22Rv1 (cell line): ENCODE measurements around the gene MTFR2.

ENCODE experiments used
- ZFX ChIP-seq: fragments of 450-650 bp; IDR thresholded peaks from 2 replicates; pipeline ENCODE4 v1.6.1; 2017; ENCODE audit warnings: antibody characterized with exemption, borderline replicate concordance
- TF ChIP-seq, protein P1 (sequence below): fragments of 450-650 bp; IDR thresholded peaks from 2 replicates; pipeline ENCODE4 v1.5.1; 2017; ENCODE audit warnings: mild to moderate bottlenecking

DNA sequence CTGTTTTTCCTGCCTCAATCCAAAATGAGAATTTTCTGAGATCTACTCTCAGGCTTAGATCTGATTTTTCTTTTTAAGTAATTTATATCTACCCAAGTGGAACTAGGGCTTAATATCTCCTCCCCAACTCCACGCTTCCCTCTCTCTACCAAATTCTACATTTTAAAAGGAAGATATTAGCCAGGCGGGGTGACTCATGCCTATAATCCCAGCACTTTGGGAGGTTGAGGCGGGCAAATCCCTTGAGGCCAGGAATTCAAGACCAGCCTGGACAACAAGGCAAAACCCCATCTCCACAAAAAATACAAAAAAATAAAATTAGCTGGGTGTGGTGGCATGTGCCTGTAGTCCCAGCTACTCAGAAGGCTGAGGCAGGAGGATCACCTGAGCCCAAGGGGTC lies 61.0 kb downstream of the MTFR2 start:
- TF ChIP-seq, protein P1, sequence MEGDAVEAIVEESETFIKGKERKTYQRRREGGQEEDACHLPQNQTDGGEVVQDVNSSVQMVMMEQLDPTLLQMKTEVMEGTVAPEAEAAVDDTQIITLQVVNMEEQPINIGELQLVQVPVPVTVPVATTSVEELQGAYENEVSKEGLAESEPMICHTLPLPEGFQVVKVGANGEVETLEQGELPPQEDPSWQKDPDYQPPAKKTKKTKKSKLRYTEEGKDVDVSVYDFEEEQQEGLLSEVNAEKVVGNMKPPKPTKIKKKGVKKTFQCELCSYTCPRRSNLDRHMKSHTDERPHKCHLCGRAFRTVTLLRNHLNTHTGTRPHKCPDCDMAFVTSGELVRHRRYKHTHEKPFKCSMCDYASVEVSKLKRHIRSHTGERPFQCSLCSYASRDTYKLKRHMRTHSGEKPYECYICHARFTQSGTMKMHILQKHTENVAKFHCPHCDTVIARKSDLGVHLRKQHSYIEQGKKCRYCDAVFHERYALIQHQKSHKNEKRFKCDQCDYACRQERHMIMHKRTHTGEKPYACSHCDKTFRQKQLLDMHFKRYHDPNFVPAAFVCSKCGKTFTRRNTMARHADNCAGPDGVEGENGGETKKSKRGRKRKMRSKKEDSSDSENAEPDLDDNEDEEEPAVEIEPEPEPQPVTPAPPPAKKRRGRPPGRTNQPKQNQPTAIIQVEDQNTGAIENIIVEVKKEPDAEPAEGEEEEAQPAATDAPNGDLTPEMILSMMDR: no peak
- TF ChIP-seq ZFX: no peak
